MCF 10A (cell line): ENCODE results near the gene RNFT2. TPM values are rescaled to one million over a fixed set of nuclear protein-coding genes. Genes with fewer than 3 reads are reported as not detected.
A peak's percentile ranks its signal among the peaks of the same experiment; 100 is the strongest.

ENCODE experiments used
- BruUV-seq: library from RNA; stranded (reverse); fragments of 400-500 nt; replicated peaks from 2 replicates; lab custom pipeline; 2021; lab: Mats Ljungman, UMichigan
- CTCF ChIA-PET: fragments of 300-600 bp; sonication (Branson Sonifier 250); formaldehyde crosslinking; extraction: SDS; loops from one replicate; lab custom pipeline; 2021; ENCODE audit warnings: antibody characterized with exemption, inconsistent platforms; lab: Yijun Ruan, JAX
- POLR2A ChIA-PET: fragments of 300-600, 350-650 bp; sonication (Branson Sonifier 250); formaldehyde crosslinking; extraction: SDS; loops from one replicate; lab custom pipeline; 2020; ENCODE audit warnings: antibody characterized with exemption, inconsistent platforms; lab: Yijun Ruan, JAX
- DNase-seq: peaks from one replicate; pipeline ENCODE4 v3.0.0-alpha.2; 2018; ENCODE audit not compliant: unreplicated experiment
- H3K27ac Mint-ChIP-seq: one replicate; pipeline ENCODE4 v1.8.0; 2022; ENCODE audit warnings: mild to moderate bottlenecking, low read depth, mixed read lengths; ENCODE audit not compliant: unreplicated experiment
- H3K27me3 Mint-ChIP-seq: one replicate; pipeline ENCODE4 v1.8.0; 2022; ENCODE audit warnings: mixed read lengths; ENCODE audit not compliant: insufficient read depth, unreplicated experiment
- H3K36me3 Mint-ChIP-seq: one replicate; pipeline ENCODE4 v1.8.0; 2022; ENCODE audit warnings: mild to moderate bottlenecking, moderate library complexity, mixed read lengths; ENCODE audit not compliant: insufficient read depth, unreplicated experiment
- H3K4me1 Mint-ChIP-seq: one replicate; pipeline ENCODE4 v1.8.0; 2022; ENCODE audit warnings: mixed read lengths; ENCODE audit not compliant: insufficient read depth, unreplicated experiment
- H3K4me3 Mint-ChIP-seq: one replicate; pipeline ENCODE4 v1.8.0; 2022; ENCODE audit warnings: mild to moderate bottlenecking, moderate library complexity, mixed read lengths; ENCODE audit not compliant: unreplicated experiment
- H3K9me3 Mint-ChIP-seq: one replicate; pipeline ENCODE4 v1.8.0; 2022; ENCODE audit warnings: mixed read lengths; ENCODE audit not compliant: unreplicated experiment
- CTCF ChIP-seq: fragments of 200-600 bp; IDR thresholded peaks from one replicate; pipeline ENCODE4 v1.8.0; 2022; ENCODE audit warnings: antibody characterized with exemption, mild to moderate bottlenecking; ENCODE audit not compliant: unreplicated experiment
- intact Hi-C: fragments of 100-400 bp; cut with micrococcal nuclease; formaldehyde crosslinking; loops from 2 replicates; pipeline ENCODE4 v1.14.1; 2022
- total RNA-seq: library from RNA; stranded (reverse); gene quantifications from 2 replicates; pipeline ENCODE4 v1.2.3, GENCODE V29; 2022

Gene RNFT2
- total RNA-seq, 1 experiment from 2014 or later = 7.2 TPM

DNA sequence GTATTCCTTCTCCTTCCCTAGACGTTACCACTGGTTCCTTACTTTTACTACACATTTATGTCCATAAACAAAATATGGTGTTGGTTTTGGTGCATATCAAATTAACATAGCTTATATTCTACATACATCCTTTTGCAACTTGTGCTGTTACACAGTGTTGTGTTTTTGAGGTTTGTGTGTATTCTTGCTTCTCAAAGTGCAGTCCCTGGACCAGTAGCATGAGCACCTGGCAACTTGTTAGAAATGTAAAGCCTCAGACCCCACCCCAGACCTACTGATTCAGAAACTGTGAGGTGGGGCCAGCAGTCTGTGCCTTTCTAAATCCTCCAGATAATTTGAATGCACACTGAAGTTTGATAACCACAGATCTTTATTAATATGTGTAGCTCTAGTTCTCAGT, 65.9 kb downstream of the RNFT2 start:
- ChIA-PET CTCF (interaction anchor here (1.5 kb wide), 1 partner anchor 76 kb away, joined by 4 read pairs; no protein-coding TSS in a partner anchor), POLR2A (interaction anchor here (0.5 to 1.6 kb wide), 3 partner anchors 8 to 246 kb away, joined by 3 to 4 read pairs (median 4); no protein-coding TSS in a partner anchor)
- H3K27me3 Mint-ChIP-seq = no peaks in the 10 kb centered on the region
- H3K27ac Mint-ChIP-seq = no peak overlapping the region
- intact Hi-C loops = no loop called here
- H3K4me3 Mint-ChIP-seq = no peak overlapping the region
- peaks cover 7% of the 10 kb centered on the region for H3K4me1 Mint-ChIP-seq
- no TSS peak for BruUV-seq
- H3K9me3 Mint-ChIP-seq = no peaks in the 10 kb centered on the region
- no peaks in the 10 kb centered on the region for H3K36me3 Mint-ChIP-seq
- DNase-seq = no peak
- no peak for TF ChIP-seq CTCF

DNA sequence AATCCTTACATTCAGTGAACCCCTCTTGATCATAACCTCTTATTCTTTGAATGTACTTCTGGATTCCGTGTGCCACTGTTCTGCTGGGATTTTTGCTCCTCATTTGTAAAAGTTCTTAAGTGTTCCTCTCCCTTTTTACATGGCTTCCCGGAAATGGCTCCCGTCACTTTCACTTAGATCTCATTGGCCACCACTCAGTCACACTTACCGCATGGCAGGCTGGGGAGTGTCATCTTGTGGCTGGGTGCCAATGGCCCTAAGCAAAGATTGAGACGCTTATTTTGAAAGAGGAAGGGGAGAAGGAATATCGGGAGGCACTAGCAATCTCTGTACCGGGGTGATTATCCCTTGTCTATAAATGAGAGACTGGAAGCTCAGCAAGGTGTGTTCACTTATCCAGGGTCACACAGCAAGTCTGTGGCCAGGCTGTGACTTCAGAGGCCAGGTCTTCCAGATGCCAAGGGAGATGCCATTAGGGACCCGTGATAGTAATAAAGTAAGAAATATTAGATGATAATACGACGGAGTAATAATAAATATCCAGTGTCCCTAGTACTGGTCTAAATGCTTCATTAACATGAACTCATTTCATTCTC, 68.8 kb downstream of the RNFT2 start:
- intact Hi-C loops = no loop called here
- H3K27me3 Mint-ChIP-seq = no peaks in the 10 kb centered on the region
- TF ChIP-seq CTCF = no peak
- ChIA-PET POLR2A (no interaction called here), CTCF (interaction anchor here (0.6 to 0.7 kb wide), 4 partner anchors 15 to 318 kb away, joined by 3 to 9 read pairs (median 4); no protein-coding TSS in a partner anchor)
- H3K4me3 Mint-ChIP-seq = no peak overlapping the region
- no peaks in the 10 kb centered on the region for H3K36me3 Mint-ChIP-seq
- peak; percentile 41 for DNase-seq
- no peak overlapping the region for H3K27ac Mint-ChIP-seq
- BruUV-seq = no TSS peak
- no peaks in the 10 kb centered on the region for H3K9me3 Mint-ChIP-seq
- peaks cover 7% of the 10 kb centered on the region for H3K4me1 Mint-ChIP-seq

DNA sequence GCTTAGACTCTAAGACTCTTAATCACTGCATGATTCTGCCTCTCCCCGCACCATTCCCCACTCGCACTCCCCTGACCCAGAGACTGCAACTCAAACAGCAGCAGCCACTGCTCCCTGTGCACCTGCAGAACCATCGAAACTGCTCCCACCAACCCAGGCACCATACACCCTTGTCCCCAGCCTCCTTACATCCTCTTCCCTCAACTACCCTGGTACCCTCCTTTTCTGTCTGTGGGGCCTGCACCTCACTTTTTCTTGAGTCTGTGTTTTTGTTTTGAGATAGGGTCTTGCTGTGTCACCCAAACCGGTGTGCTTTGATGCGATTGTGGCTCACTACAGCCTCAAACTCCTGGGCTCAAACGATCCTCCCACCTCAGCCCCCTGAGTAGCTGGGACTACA, 69.4 kb downstream of the RNFT2 start:
- no peaks in the 10 kb centered on the region for H3K36me3 Mint-ChIP-seq
- DNase-seq = no peak
- POLR2A ChIA-PET = interaction anchor here (0.7 kb wide), 1 partner anchor 17 kb away, joined by 6 read pairs; no protein-coding TSS in a partner anchor
- H3K27ac Mint-ChIP-seq = no peak overlapping the region
- no peak for TF ChIP-seq CTCF
- CTCF ChIA-PET = interaction anchor here (0.6 to 0.7 kb wide), 2 partner anchors 814 to 1050 kb away, joined by 3 to 4 read pairs; no protein-coding TSS in a partner anchor
- no peaks in the 10 kb centered on the region for H3K9me3 Mint-ChIP-seq
- intact Hi-C loops = no loop called here
- H3K4me1 Mint-ChIP-seq = peaks cover 7% of the 10 kb centered on the region
- no peaks in the 10 kb centered on the region for H3K27me3 Mint-ChIP-seq
- H3K4me3 Mint-ChIP-seq = no peak overlapping the region
- no TSS peak for BruUV-seq
